GM10266 (cell line): ENCODE data around the gene UBR3.

Experiments used
- DNase-seq: peaks from one replicate; pipeline ENCODE4 v3.0.0; 2012; ENCODE audit errors: extremely low spot score
- CTCF ChIP-seq: IDR thresholded peaks from 2 replicates; pipeline ENCODE4 v1.5.1; 2012; ENCODE audit warnings: mild to moderate bottlenecking, low read depth; ENCODE audit not compliant: control insufficient read depth, insufficient read depth; ENCODE audit errors: missing control alignments

The UBR3 gene

GRCh38 chr2:169827272-169828140 is at the start of gene UBR3:
Gene UBR3 (plus strand): TSS chr2:169827454. CDS start chr2:169827508, 54 bp downstream.
- no peak for TF ChIP-seq CTCF
- DNase-seq, result peak; percentile 99

GRCh38 chr2:169778446-169778845 is 48.8 kb upstream of the UBR3 start:
- DNase-seq, result no peak
- TF ChIP-seq CTCF, result no peak

- TF ChIP-seq CTCF, result no peak
- DNase-seq, result no peak
These were observed 45.8 kb upstream of the UBR3 start for GRCh38 chr2:169781249-169782013.

GRCh38 chr2:169782513-169782912 is 44.7 kb upstream of the UBR3 start:
- no peak for TF ChIP-seq CTCF
- DNase-seq, result no peak

GRCh38 chr2:169790581-169790980 is 36.7 kb upstream of the UBR3 start:
- TF ChIP-seq CTCF, result no peak
- no peak for DNase-seq

- no peak for DNase-seq
- TF ChIP-seq CTCF, result no peak
These were observed 32.1 kb upstream of the UBR3 start for GRCh38 chr2:169795181-169795580.

- no peak for DNase-seq
- no peak for TF ChIP-seq CTCF
These were observed 30.8 kb upstream of the UBR3 start for GRCh38 chr2:169796441-169796840.
